Calu3 (cell line): ENCODE data around the gene CSTB. TPM values are rescaled to one million over a fixed set of nuclear protein-coding genes. Genes with fewer than 3 reads are reported as not detected.

Source experiments
- BruUV-seq: library from RNA; stranded (reverse); fragments of 400-500 nt; replicated peaks from 2 replicates; lab custom pipeline; 2021; lab: Mats Ljungman, UMichigan
- CTCF ChIA-PET: fragments of 300-600 bp; sonication (Branson Sonifier 250); formaldehyde crosslinking; loops from one replicate; lab custom pipeline; 2022; ENCODE audit warnings: antibody characterized with exemption; lab: Charles Lee
- DNase-seq: peaks from one replicate; pipeline ENCODE4 v3.0.0; 2022
- H3K27ac Mint-ChIP-seq: one replicate; pipeline ENCODE4 v1.8.0; 2022; ENCODE audit warnings: mixed read lengths; ENCODE audit not compliant: unreplicated experiment
- H3K27me3 Mint-ChIP-seq: one replicate; pipeline ENCODE4 v1.8.0; 2022; ENCODE audit warnings: mixed read lengths; ENCODE audit not compliant: unreplicated experiment
- H3K36me3 Mint-ChIP-seq: one replicate; pipeline ENCODE4 v1.8.0; 2022; ENCODE audit warnings: mild to moderate bottlenecking, moderate library complexity, mixed read lengths; ENCODE audit not compliant: insufficient read depth, unreplicated experiment
- H3K4me1 Mint-ChIP-seq: one replicate; pipeline ENCODE4 v1.8.0; 2022; ENCODE audit warnings: mild to moderate bottlenecking, low read depth, mixed read lengths; ENCODE audit not compliant: unreplicated experiment
- H3K4me3 Mint-ChIP-seq: one replicate; pipeline ENCODE4 v1.8.0; 2022; ENCODE audit warnings: mild to moderate bottlenecking, low read depth, moderate library complexity, mixed read lengths; ENCODE audit not compliant: unreplicated experiment
- H3K9me3 Mint-ChIP-seq: one replicate; pipeline ENCODE4 v1.8.0; 2022; ENCODE audit warnings: low read depth, mixed read lengths; ENCODE audit not compliant: unreplicated experiment
- CTCF ChIP-seq: fragments of 200-600 bp; IDR thresholded peaks from one replicate; pipeline ENCODE4 v1.8.0; 2022; ENCODE audit warnings: antibody characterized with exemption; ENCODE audit not compliant: unreplicated experiment
- intact Hi-C: fragments of 100-400 bp; cut with micrococcal nuclease; formaldehyde crosslinking; loops from one replicate; pipeline ENCODE4 v1.10.0; 2022; ENCODE audit not compliant: unreplicated experiment
- total RNA-seq: library from RNA; stranded (reverse); gene quantifications from 2 replicates; pipeline ENCODE4 v1.2.3, GENCODE V29; 2022

CSTB gene
- total RNA-seq, 1 experiment from 2014 or later, result 105 TPM

- TF ChIP-seq CTCF, result no peak
- no peak overlapping the region for H3K4me3 Mint-ChIP-seq
- no peaks in the 10 kb centered on the region for H3K9me3 Mint-ChIP-seq
- H3K4me1 Mint-ChIP-seq, result peaks cover 6% of the 10 kb centered on the region
- no peak for DNase-seq
- no peaks in the 10 kb centered on the region for H3K27me3 Mint-ChIP-seq
- H3K27ac Mint-ChIP-seq, result no peak overlapping the region
- CTCF ChIA-PET, result no interaction called here
- no TSS peak for BruUV-seq
- intact Hi-C loops, result no loop called here
- H3K36me3 Mint-ChIP-seq, result peaks cover 69% of the 10 kb centered on the region
These were observed 18.2 kb upstream of the CSTB start for GRCh38 chr21:43794311-43794710.

- CTCF ChIA-PET, result no interaction called here
- H3K9me3 Mint-ChIP-seq, result no peaks in the 10 kb centered on the region
- intact Hi-C loops, result no loop called here
- H3K36me3 Mint-ChIP-seq, result peaks cover 70% of the 10 kb centered on the region
- no TSS peak for BruUV-seq
- H3K27me3 Mint-ChIP-seq, result no peaks in the 10 kb centered on the region
- no peak for TF ChIP-seq CTCF
- H3K27ac Mint-ChIP-seq, result no peak overlapping the region
- no peak for DNase-seq
- H3K4me1 Mint-ChIP-seq, result peaks cover 6% of the 10 kb centered on the region
- H3K4me3 Mint-ChIP-seq, result no peak overlapping the region
These were observed 17.1 kb upstream of the CSTB start for GRCh38 chr21:43793243-43793642.

GRCh38 chr21:43792406-43792805 lies 16.3 kb upstream of the CSTB start:
- peaks cover 66% of the 10 kb centered on the region for H3K36me3 Mint-ChIP-seq
- BruUV-seq, result no TSS peak

GRCh38 chr21:43790010-43790524 lies 14.0 kb upstream of the CSTB start:
- Mint-ChIP-seq H3K27me3 (no peaks in the 10 kb centered on the region), H3K4me1 (peaks cover 7% of the 10 kb centered on the region), H3K9me3 (no peaks in the 10 kb centered on the region), H3K4me3 (peak overlapping the region; percentile 83), H3K27ac (peak overlapping the region; percentile 70), H3K36me3 (peaks cover 55% of the 10 kb centered on the region)
- no peak for TF ChIP-seq CTCF
- intact Hi-C loops, result no loop called here
- DNase-seq, result no peak
- CTCF ChIA-PET, result no interaction called here
- TSS peak; percentile 56 for BruUV-seq

More at GRCh38 chr21:43792406-43792805, 16.3 kb upstream of the CSTB start:
- CTCF ChIA-PET, result no interaction called here
- Mint-ChIP-seq H3K27ac (no peak overlapping the region), H3K27me3 (no peaks in the 10 kb centered on the region), H3K9me3 (no peaks in the 10 kb centered on the region), H3K4me1 (peaks cover 6% of the 10 kb centered on the region), H3K4me3 (no peak overlapping the region)
- TF ChIP-seq CTCF, result no peak
- intact Hi-C loops, result no loop called here
- DNase-seq, result no peak
